22Rv1 (cell line): Measurements from ENCODE around the gene SNX25.

Experiments
- CTCF ChIP-seq: fragments of 450-650 bp; IDR thresholded peaks from 2 replicates; pipeline ENCODE4 v1.5.1; 2017; ENCODE audit warnings: mild to moderate bottlenecking
- ZFX ChIP-seq: fragments of 450-650 bp; IDR thresholded peaks from 2 replicates; pipeline ENCODE4 v1.6.1; 2017; ENCODE audit warnings: antibody characterized with exemption, borderline replicate concordance

GRCh38 chr4:185293202-185293601 is 83.8 kb downstream of the SNX25 start:
- TF ChIP-seq CTCF (no peak), ZFX (no peak)
